ENCODE data around the gene TCF7L1.

Gene TCF7L1

DNA sequence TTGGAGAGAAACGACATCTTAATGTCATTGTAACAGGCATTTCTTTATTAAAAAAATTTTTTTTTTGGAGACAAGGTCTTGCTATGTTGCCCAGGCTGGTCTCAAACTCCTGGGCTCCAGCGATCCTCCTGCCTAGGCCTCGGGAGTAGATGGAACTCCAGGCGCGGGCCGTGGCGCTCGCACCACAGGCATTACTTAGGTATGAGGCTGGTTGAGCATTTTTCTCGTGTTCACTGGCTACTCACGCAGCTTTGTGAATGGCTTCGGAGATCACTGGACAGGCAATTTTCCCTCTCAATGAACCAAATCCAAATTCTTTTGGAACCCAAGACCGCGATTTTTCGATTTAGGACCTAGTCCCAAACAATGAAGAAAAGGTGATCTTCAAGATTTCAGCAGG lies 795 bp upstream of the TCF7L1 start:
- H3K27ac ChIP-seq = no peak overlapping the region
- no peaks in the 10 kb centered on the region for H3K9me3 ChIP-seq
- H3K4me3 ChIP-seq (ENCODE audit: low read depth in 1 of 2, low read length in 1 of 2) = no peak overlapping the region
- peaks cover 94% of the 10 kb centered on the region for H3K27me3 ChIP-seq
- TF ChIP-seq, protein P1, sequence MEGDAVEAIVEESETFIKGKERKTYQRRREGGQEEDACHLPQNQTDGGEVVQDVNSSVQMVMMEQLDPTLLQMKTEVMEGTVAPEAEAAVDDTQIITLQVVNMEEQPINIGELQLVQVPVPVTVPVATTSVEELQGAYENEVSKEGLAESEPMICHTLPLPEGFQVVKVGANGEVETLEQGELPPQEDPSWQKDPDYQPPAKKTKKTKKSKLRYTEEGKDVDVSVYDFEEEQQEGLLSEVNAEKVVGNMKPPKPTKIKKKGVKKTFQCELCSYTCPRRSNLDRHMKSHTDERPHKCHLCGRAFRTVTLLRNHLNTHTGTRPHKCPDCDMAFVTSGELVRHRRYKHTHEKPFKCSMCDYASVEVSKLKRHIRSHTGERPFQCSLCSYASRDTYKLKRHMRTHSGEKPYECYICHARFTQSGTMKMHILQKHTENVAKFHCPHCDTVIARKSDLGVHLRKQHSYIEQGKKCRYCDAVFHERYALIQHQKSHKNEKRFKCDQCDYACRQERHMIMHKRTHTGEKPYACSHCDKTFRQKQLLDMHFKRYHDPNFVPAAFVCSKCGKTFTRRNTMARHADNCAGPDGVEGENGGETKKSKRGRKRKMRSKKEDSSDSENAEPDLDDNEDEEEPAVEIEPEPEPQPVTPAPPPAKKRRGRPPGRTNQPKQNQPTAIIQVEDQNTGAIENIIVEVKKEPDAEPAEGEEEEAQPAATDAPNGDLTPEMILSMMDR (IDR thresholded peaks at IDR 0.05) = no peak
- H3K4me1 ChIP-seq (ENCODE audit: control insufficient read depth in 1 of 2, insufficient read depth in 1 of 2, low read depth in 1 of 2, low read length in 1 of 2) = peaks cover 13 to 18% of the 10 kb centered on the region in 2 experiments
- no peaks in the 10 kb centered on the region for H3K36me3 ChIP-seq

DNA sequence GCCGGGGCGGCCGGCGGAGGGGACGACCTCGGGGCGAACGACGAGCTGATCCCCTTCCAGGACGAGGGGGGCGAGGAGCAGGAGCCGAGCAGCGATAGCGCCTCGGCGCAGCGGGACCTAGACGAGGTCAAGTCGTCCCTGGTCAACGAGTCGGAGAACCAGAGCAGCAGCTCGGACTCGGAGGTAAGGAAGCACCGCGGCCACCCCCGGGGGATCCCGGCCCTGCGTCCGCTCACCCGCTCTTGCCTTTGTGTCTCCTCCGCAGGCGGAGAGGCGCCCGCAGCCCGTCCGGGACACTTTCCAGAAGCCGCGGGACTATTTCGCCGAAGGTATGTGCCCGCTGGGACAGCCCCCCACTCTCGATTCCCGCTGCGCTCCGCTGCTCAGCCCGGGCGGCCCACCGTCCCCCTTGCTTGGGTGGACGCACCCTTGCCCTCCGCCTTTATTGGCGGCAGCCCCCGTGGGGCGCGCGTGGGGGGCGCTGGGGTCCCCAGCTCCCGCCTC lies 611 bp downstream of the TCF7L1 start:
- no peak overlapping the region for H3K27ac ChIP-seq
- peaks cover 95% of the 10 kb centered on the region for H3K27me3 ChIP-seq
- TF ChIP-seq, protein P1 (IDR thresholded peaks at IDR 0.05) = no peak
- H3K4me1 ChIP-seq (ENCODE audit: control insufficient read depth in 1 of 2, insufficient read depth in 1 of 2, low read depth in 1 of 2, low read length in 1 of 2) = peaks cover 13 to 18% of the 10 kb centered on the region in 2 experiments
- no peaks in the 10 kb centered on the region for H3K9me3 ChIP-seq
- H3K4me3 ChIP-seq (ENCODE audit: low read depth in 1 of 2, low read length in 1 of 2) = no peak overlapping the region
- H3K36me3 ChIP-seq = no peaks in the 10 kb centered on the region

DNA sequence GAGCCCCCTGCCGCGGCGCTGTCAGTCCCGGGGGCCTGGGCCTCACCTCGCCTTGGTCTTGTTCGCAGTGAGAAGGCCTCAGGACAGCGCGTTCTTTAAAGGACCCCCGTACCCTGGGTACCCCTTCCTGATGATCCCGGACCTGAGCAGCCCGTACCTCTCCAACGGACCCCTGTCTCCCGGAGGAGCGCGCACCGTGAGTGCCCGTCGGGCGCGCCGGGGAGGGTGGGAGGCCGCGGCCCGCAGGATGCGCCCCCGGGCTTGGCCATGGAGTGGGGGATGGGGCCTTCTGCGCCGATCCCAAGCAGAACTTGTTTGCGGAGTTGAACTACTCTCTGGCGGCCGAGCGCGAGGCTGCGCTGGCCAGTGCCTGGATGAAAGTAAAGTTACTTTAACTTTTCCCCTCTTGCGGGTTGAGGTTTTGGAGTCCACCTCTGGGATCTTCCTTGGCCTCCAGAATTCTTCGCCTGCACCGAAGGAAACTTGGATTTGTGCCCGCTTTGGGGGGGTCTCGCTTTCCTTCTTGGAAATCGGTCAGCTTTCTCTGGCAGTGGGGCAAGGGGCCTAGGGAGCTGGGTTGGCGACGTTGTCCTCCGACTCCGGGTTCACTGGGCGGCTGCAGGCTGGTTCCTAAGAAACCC lies 1.2 kb downstream of the TCF7L1 start:
- Histone ChIP-seq H3K4me1 (ENCODE audit: control insufficient read depth in 1 of 2, insufficient read depth in 1 of 2, low read depth in 1 of 2, low read length in 1 of 2) (peaks cover 13 to 18% of the 10 kb centered on the region in 2 experiments), H3K27me3 (peaks cover 98% of the 10 kb centered on the region), H3K4me3 (ENCODE audit: low read depth in 1 of 2, low read length in 1 of 2) (no peak overlapping the region), H3K27ac (no peak overlapping the region), H3K9me3 (no peaks in the 10 kb centered on the region), H3K36me3 (no peaks in the 10 kb centered on the region)
- TF ChIP-seq, protein P1 (IDR thresholded peaks at IDR 0.05) = no peak

DNA sequence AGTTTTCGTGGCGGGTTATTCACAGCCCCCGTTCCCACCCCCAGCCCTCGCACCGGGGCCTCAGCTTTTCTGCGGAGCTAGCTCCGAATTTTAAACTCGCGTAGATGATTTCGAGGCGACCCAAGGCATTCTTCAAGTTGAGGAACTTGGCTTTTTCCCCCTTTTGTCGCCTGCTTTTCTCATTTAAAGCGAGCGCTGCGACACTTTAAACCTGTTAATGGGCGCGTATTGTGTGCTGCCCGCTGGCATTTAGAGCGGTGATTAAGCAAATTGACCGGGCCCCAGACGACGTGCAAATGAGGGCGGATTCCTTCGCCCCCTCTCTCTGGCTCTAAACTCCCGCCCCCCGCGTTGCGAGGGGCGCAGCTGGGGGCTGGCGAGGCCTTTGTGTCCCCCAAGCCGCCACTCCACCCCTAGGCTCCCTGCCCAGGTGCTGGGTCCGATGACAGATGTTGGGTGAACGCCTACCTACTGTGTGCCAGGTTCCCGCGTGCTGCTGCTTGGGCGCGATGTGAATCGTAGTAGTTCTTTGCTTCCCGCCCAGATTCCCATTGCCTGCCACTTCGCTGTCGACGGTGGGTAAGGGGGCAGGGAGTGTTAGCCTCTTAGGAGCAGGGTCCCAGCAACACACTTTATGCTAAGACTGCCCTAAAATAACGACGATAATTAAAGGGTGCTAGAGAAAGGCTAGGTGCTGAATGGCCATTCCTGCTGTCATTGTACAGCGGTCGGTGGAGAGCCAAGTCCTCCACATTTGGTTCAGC lies 1.9 kb downstream of the TCF7L1 start:
- Histone ChIP-seq H3K4me1 (ENCODE audit: control insufficient read depth in 1 of 2, insufficient read depth in 1 of 2, low read depth in 1 of 2, low read length in 1 of 2) (peaks cover 13 to 18% of the 10 kb centered on the region in 2 experiments), H3K9me3 (no peaks in the 10 kb centered on the region), H3K36me3 (no peaks in the 10 kb centered on the region), H3K27me3 (peaks cover 98% of the 10 kb centered on the region), H3K27ac (no peak overlapping the region), H3K4me3 (ENCODE audit: low read depth in 1 of 2, low read length in 1 of 2) (no peak overlapping the region)
- TF ChIP-seq, protein P1 (IDR thresholded peaks at IDR 0.05) = no peak

DNA sequence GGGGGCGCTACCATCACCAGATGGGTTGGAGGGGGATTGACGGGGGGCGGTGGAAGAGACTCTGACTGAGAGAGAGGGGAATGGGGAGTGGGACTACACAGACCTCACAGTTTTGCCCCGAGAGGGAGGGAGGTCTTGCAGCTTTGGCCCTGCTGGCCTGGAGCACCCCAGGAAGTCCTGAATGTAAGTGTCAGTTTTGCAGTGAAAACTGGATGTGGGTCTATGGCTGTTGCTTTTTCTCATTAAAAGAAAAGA lies 2.4 kb downstream of the TCF7L1 start:
- Histone ChIP-seq H3K36me3 (no peaks in the 10 kb centered on the region), H3K4me1 (ENCODE audit: control insufficient read depth in 1 of 2, insufficient read depth in 1 of 2, low read depth in 1 of 2, low read length in 1 of 2) (peaks cover 13 to 18% of the 10 kb centered on the region in 2 experiments), H3K4me3 (ENCODE audit: low read depth in 1 of 2, low read length in 1 of 2) (no peak overlapping the region), H3K27me3 (peaks cover 98% of the 10 kb centered on the region), H3K27ac (no peak overlapping the region), H3K9me3 (no peaks in the 10 kb centered on the region)
- TF ChIP-seq, protein P1 (IDR thresholded peaks at IDR 0.05) = no peak
